GM23338 (cell line): Measurements from ENCODE around the gene CFAP100. TPM values are rescaled to one million over a fixed set of nuclear protein-coding genes. Genes with fewer than 3 reads are reported as not detected.

Experiments
- ATAC-seq: fragments of 200-7000 bp; cut with Tn5 transposase; 3 replicates; pipeline ENCODE4 v1.9.1; 2020
- DNase-seq: peaks from one replicate; pipeline ENCODE4 v3.0.0-alpha.2; 2015; ENCODE audit warnings: low spot score
- H2AFZ ChIP-seq: fragments of 200-600 bp; sonication (generic); 2 replicates; pipeline ENCODE4 v1.8.0; 2016; ENCODE audit warnings: antibody characterized with exemption, mild to moderate bottlenecking, moderate library complexity
- H3F3A ChIP-seq: fragments of 200-600 bp; sonication (generic); replicated peaks from 2 replicates; pipeline ENCODE4 v1.8.0; 2017; ENCODE audit warnings: antibody characterized with exemption, mixed run types, low read depth
- H3K27ac ChIP-seq: fragments of 200-600 bp; sonication (generic); 2 replicates; pipeline ENCODE4 v1.6.1; 2016; ENCODE audit warnings: low read depth
- H3K27me3 ChIP-seq: fragments of 200-600 bp; sonication (generic); 2 replicates; pipeline ENCODE4 v1.8.0; 2016; ENCODE audit warnings: mild to moderate bottlenecking, mixed run types, moderate library complexity; ENCODE audit not compliant: insufficient read depth
- H3K36me3 ChIP-seq: fragments of 200-600 bp; sonication (generic); 2 replicates; pipeline ENCODE4 v1.8.0; 2016; ENCODE audit warnings: mild to moderate bottlenecking; ENCODE audit not compliant: insufficient read depth
- H3K4me1 ChIP-seq: fragments of 200-600 bp; sonication (generic); 2 replicates; pipeline ENCODE4 v1.8.0; 2016; ENCODE audit warnings: mild to moderate bottlenecking, moderate library complexity; ENCODE audit not compliant: insufficient read depth
- H3K4me2 ChIP-seq: fragments of 200-600 bp; sonication (generic); 2 replicates; pipeline ENCODE4 v1.7.1; 2017; ENCODE audit warnings: mixed run types
- H3K4me3 ChIP-seq: fragments of 200-600 bp; sonication (generic); 2 replicates; pipeline ENCODE4 v1.6.1; 2016; ENCODE audit warnings: mixed run types
- H3K79me2 ChIP-seq: fragments of 200-600 bp; sonication (generic); replicated peaks from 2 replicates; pipeline ENCODE4 v1.8.0; 2017; ENCODE audit warnings: mild to moderate bottlenecking; ENCODE audit not compliant: insufficient read depth
- H3K9me2 ChIP-seq: fragments of 200-600 bp; sonication (generic); 2 replicates; pipeline ENCODE4 v1.8.0; 2017; ENCODE audit not compliant: insufficient read depth
- H4K20me1 ChIP-seq: fragments of 200-600 bp; sonication (generic); replicated peaks from 2 replicates; pipeline ENCODE4 v1.8.0; 2017; ENCODE audit warnings: mild to moderate bottlenecking; ENCODE audit not compliant: insufficient read depth
- H3K27ac Mint-ChIP-seq: 2 replicates; pipeline ENCODE4 v1.8.0; 2020; ENCODE audit warnings: inconsistent platforms, mild to moderate bottlenecking, moderate library complexity, mixed read lengths
- H3K27me3 Mint-ChIP-seq: 3 replicates; pipeline ENCODE4 v1.8.0; 2022; ENCODE audit warnings: low read depth, mild to moderate bottlenecking, moderate library complexity, mixed read lengths, inconsistent platforms; ENCODE audit not compliant: insufficient read depth, poor library complexity
- H3K36me3 Mint-ChIP-seq: 3 replicates; pipeline ENCODE4 v1.8.0; 2021; ENCODE audit warnings: low read depth, mild to moderate bottlenecking, inconsistent platforms, moderate library complexity, mixed read lengths
- H3K4me1 Mint-ChIP-seq: 3 replicates; pipeline ENCODE4 v1.8.0; 2020; ENCODE audit warnings: mild to moderate bottlenecking, inconsistent platforms, mixed read lengths
- H3K4me3 Mint-ChIP-seq: 3 replicates; pipeline ENCODE4 v1.8.0; 2021; ENCODE audit warnings: moderate library complexity, mild to moderate bottlenecking, inconsistent platforms, mixed read lengths
- H3K9me3 Mint-ChIP-seq: 3 replicates; pipeline ENCODE4 v1.8.0; 2020; ENCODE audit warnings: moderate library complexity, mild to moderate bottlenecking, inconsistent platforms, mixed read lengths
- CREB1 ChIP-seq: fragments of 250-450 bp; sonication (Bioruptor Pico); IDR thresholded peaks from 2 replicates; pipeline ENCODE4 v1.5.0; 2020; ENCODE audit warnings: low read depth, mild to moderate bottlenecking, moderate library complexity
- JUNB ChIP-seq: IDR thresholded peaks from one replicate; pipeline ENCODE4 v1.6.1; 2016; ENCODE audit warnings: antibody characterized with exemption; ENCODE audit not compliant: unreplicated experiment
- NANOG ChIP-seq: IDR thresholded peaks from 2 replicates; pipeline ENCODE4 v1.6.1; 2016; ENCODE audit warnings: antibody characterized with exemption, borderline replicate concordance
- POLR2AphosphoS5 ChIP-seq: IDR thresholded peaks from 2 replicates; pipeline ENCODE4 v1.6.1; 2016; ENCODE audit warnings: antibody characterized with exemption, low read depth
- REST ChIP-seq: IDR thresholded peaks from one replicate; pipeline ENCODE4 v1.6.1; 2018; ENCODE audit warnings: antibody characterized with exemption; ENCODE audit not compliant: unreplicated experiment
- ZNF114 ChIP-seq: fragments of 250-450 bp; sonication (Bioruptor Pico); IDR thresholded peaks from 2 replicates; pipeline ENCODE4 v1.5.0; 2020; ENCODE audit warnings: mild to moderate bottlenecking, moderate library complexity
- polyA plus RNA-seq: library from polyadenylated mRNA; unstranded; fragments of >200 nt; fragmentation: Nextera tagmentation; extraction: Ambion mirVana; gene quantifications from 2 replicates; pipeline ENCODE4 v1.2.1, GENCODE V29; 2016
- total RNA-seq: library from RNA; depleted of rRNA; stranded (reverse); fragments of >200 nt; shearing (Covaris generic); gene quantifications from 2 replicates; pipeline ENCODE4 v1.2.3, GENCODE V29; 2014
- TF ChIP-seq, protein P1 (sequence below), 2 experiments: fragments of 200-600 bp in 1 of 2; sonication (generic) in 1 of 2; conservative IDR thresholded peaks; 2 replicates each; pipeline versions ENCODE4 v1.5.1 to v1.6.1; 2016 to 2017; ENCODE audit warnings: antibody characterized with exemption in 2 of 2, low read depth in 2 of 2, mild to moderate bottlenecking in 2 of 2, moderate library complexity in 1 of 2

CFAP100 gene
- total and polyA plus RNA-seq, 2 experiments from 2014 or later, result 0.07 TPM; not detected in 1

GRCh38 chr3:126452213-126452612 lies 57.5 kb downstream of the CFAP100 start (continued):
- no peak for TF ChIP-seq REST
- no peak for TF ChIP-seq JUNB
- TF ChIP-seq NANOG, result no peak
- TF ChIP-seq ZNF114, result no peak

DNA sequence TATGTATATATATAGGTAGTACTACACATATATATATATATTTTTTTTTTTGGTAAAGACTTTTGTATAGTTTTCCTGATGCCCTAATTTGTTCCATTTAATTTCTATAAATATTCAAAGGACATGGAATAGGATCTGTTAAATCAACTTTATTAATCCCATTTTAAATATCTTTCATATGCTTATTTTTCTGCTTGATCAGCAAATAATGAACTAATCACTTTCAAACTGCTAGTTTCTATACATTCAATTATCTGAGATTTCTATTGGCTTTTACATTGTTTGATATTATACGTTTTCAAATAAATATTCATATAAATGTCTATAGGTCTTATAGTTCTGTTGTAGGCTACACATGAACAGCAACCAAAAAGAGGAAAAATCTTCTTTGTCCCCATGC lies 59.3 kb downstream of the CFAP100 start:
- no peak for ATAC-seq
- H3K27me3 Mint-ChIP-seq, result peaks cover 3% of the 10 kb centered on the region
- H3K4me2 ChIP-seq, result no peak overlapping the region
- no peaks in the 10 kb centered on the region for H3K9me2 ChIP-seq
- no peak overlapping the region for H2AFZ ChIP-seq
- no peaks in the 10 kb centered on the region for H3K9me3 Mint-ChIP-seq
- no peaks in the 10 kb centered on the region for H3K4me1 ChIP-seq
- H3K4me3 Mint-ChIP-seq, result no peak overlapping the region
- H3K4me3 ChIP-seq, result no peak overlapping the region
- no peak for TF ChIP-seq REST
- H3K27me3 ChIP-seq, result no peaks in the 10 kb centered on the region
- H3K27ac Mint-ChIP-seq, result no peak overlapping the region
- peaks cover 2% of the 10 kb centered on the region; the same call in 2 of the 3 replicates for H3K4me1 Mint-ChIP-seq
- peaks cover 11% of the 10 kb centered on the region; the same call in 1 of the 2 replicates for H4K20me1 ChIP-seq
- H3K27ac ChIP-seq, result no peak overlapping the region
- H3K36me3 ChIP-seq, result peaks cover 2% of the 10 kb centered on the region; the same call in 1 of the 2 replicates
- H3K36me3 Mint-ChIP-seq, result peaks cover 54% of the 10 kb centered on the region
- no peaks in the 10 kb centered on the region for H3F3A ChIP-seq
- no peak for DNase-seq
- peaks cover 27% of the 10 kb centered on the region for H3K79me2 ChIP-seq

DNA sequence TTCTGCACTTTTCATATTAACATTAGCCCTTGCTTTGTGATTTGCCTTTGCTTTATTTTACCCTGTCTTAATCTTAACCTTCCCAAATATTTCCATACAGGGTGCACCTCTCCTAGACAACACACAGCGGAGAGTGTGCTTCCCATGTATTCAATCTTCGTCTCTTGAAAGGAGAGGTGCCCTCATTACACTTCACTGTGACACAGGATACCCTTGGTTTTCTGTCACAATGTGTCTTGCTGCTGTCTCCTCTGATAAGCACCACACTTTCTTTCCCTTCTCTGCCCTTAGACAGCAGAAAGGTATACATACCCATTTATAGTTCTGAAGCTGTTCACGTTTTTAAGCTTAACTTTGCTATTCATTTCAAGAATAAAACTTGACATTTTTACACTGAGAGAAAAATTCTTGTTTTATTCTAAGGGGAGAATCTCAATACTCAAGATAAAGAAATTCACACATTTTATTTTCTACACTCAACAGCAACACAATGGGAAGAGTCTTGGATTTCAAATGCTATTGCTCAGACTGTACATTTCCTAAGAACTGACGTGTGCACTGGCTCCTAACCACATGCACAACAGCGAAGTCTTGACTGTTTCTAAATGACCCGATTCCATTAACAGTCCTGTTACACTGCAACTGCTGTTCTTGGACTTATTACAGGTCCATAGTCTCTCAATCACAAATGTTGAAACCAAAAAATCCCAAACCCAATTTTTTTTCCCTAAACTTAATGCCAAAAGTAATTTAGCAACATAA lies 59.9 kb downstream of the CFAP100 start:
- no peak overlapping the region for H3K4me2 ChIP-seq
- no peak for ATAC-seq
- DNase-seq, result no peak
- H3K36me3 Mint-ChIP-seq, result peaks cover 60% of the 10 kb centered on the region
- H3K36me3 ChIP-seq, result peaks cover 5% of the 10 kb centered on the region
- peaks cover 32% of the 10 kb centered on the region for H3K79me2 ChIP-seq
- H3K9me2 ChIP-seq, result no peaks in the 10 kb centered on the region
- H3F3A ChIP-seq, result no peaks in the 10 kb centered on the region
- H4K20me1 ChIP-seq, result peaks cover 16% of the 10 kb centered on the region
- no peak overlapping the region for H3K4me3 ChIP-seq
- no peaks in the 10 kb centered on the region for H3K4me1 ChIP-seq
- peaks cover 3% of the 10 kb centered on the region for H3K27me3 Mint-ChIP-seq
- H3K27ac ChIP-seq, result no peak overlapping the region
- no peaks in the 10 kb centered on the region for H3K27me3 ChIP-seq
- H3K27ac Mint-ChIP-seq, result no peak overlapping the region
- H3K4me1 Mint-ChIP-seq, result peaks cover under 1% of the 10 kb centered on the region; the same call in 2 of the 3 replicates
- H2AFZ ChIP-seq, result no peak overlapping the region
- H3K9me3 Mint-ChIP-seq, result no peaks in the 10 kb centered on the region
- H3K4me3 Mint-ChIP-seq, result no peak overlapping the region
- TF ChIP-seq REST (no peak), NANOG (no peak), ZNF114 (no peak), CREB1 (no peak), JUNB (no peak), POLR2AphosphoS5 (no peak)
- TF ChIP-seq, protein P1, sequence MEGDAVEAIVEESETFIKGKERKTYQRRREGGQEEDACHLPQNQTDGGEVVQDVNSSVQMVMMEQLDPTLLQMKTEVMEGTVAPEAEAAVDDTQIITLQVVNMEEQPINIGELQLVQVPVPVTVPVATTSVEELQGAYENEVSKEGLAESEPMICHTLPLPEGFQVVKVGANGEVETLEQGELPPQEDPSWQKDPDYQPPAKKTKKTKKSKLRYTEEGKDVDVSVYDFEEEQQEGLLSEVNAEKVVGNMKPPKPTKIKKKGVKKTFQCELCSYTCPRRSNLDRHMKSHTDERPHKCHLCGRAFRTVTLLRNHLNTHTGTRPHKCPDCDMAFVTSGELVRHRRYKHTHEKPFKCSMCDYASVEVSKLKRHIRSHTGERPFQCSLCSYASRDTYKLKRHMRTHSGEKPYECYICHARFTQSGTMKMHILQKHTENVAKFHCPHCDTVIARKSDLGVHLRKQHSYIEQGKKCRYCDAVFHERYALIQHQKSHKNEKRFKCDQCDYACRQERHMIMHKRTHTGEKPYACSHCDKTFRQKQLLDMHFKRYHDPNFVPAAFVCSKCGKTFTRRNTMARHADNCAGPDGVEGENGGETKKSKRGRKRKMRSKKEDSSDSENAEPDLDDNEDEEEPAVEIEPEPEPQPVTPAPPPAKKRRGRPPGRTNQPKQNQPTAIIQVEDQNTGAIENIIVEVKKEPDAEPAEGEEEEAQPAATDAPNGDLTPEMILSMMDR (conservative IDR thresholded peaks at IDR 0.05; ENCODE audit: low read depth in 2 of 2), result no peak
